HepG2 (cell line): ENCODE measurements around the gene STIP1. TPM values are rescaled to one million over a fixed set of nuclear protein-coding genes. Genes with fewer than 3 reads are reported as not detected.

Source experiments
- ATAC-seq: fragments of 200-7000 bp; cut with Tn5 transposase; 3 replicates; pipeline ENCODE4 v1.9.1; 2020; ENCODE audit warnings: mild to moderate bottlenecking, moderate library complexity
- BruUV-seq: library from RNA; stranded (reverse); fragments of 400-500 nt; replicated peaks from 2 replicates; lab custom pipeline; 2021; lab: Mats Ljungman, UMichigan
- CTCF ChIA-PET: fragments of 300-600 bp; formaldehyde crosslinking; extraction: SDS; loops from one replicate; lab custom pipeline; 2021; ENCODE audit warnings: low total read pairs, inconsistent platforms, low intra/inter-chr PET ratio; lab: Yijun Ruan, JAX
- POLR2A ChIA-PET: fragments of 350-600 bp; sonication (Branson Sonifier 250); formaldehyde crosslinking; loops from one replicate; lab custom pipeline; 2020; ENCODE audit warnings: antibody characterized with exemption, inconsistent platforms; lab: Yijun Ruan, JAX
- DNase-seq: peaks from one replicate; pipeline ENCODE4 v3.0.0-alpha.2; 2015; ENCODE audit warnings: low spot score
- FAIRE-seq: peaks from 3 replicates; lab custom pipeline; 2011; peaks lifted over from hg19 to GRCh38; lab: Jason Lieb, UNC
- H2AFZ ChIP-seq: one replicate; pipeline ENCODE4 v1.6.1; 2011; ENCODE audit warnings: low read length, inconsistent platforms
- H3K27ac ChIP-seq: fragments of 300-600 bp; 3 replicates; pipeline ENCODE4 v1.8.0; 2011; ENCODE audit warnings: mixed run types, mild to moderate bottlenecking, mixed read lengths, low read length, inconsistent platforms; ENCODE audit not compliant: insufficient read depth; ENCODE audit errors: extremely low read length
- H3K27me3 ChIP-seq, 2 experiments: fragments of 200-600 bp in 1 of 2; 2 replicates in 1 of 2; 3 replicates in 1 of 2; pipeline versions ENCODE4 v1.6.0 to v1.8.0; 2011; ENCODE audit warnings: low read length in 2 of 2, mild to moderate bottlenecking in 2 of 2, moderate library complexity in 2 of 2, inconsistent platforms in 1 of 2; ENCODE audit not compliant: insufficient read depth in 2 of 2, control insufficient read depth in 1 of 2
- H3K36me3 ChIP-seq, 2 experiments: fragments of 200-600 bp in 1 of 2; replicated peaks in 1 of 2; 2 replicates in 1 of 2; 3 replicates in 1 of 2; pipeline versions ENCODE4 v1.5.1 to v1.8.0; 2011; ENCODE audit warnings: low read length in 2 of 2, inconsistent platforms in 1 of 2; ENCODE audit not compliant: insufficient read depth in 2 of 2, control insufficient read depth in 1 of 2
- H3K4me1 ChIP-seq: 2 replicates; pipeline ENCODE4 v1.5.1; 2012; ENCODE audit warnings: low read length, inconsistent platforms; ENCODE audit not compliant: insufficient read depth
- H3K4me2 ChIP-seq: 2 replicates; pipeline ENCODE4 v1.6.0; 2011; ENCODE audit warnings: low read depth, low read length, inconsistent platforms
- H3K4me3 ChIP-seq, 3 experiments: fragments of 200-600 bp in 1 of 3; sonication (generic), shearing (Covaris generic) in 1 of 3; replicated peaks in 1 of 3; 2 replicates each; pipeline ENCODE4 v1.5.1; 2011 to 2016; ENCODE audit warnings: low read length in 3 of 3, inconsistent platforms in 2 of 3, low read depth in 2 of 3, mild to moderate bottlenecking in 2 of 3, control low read depth in 1 of 3, mixed read lengths in 1 of 3; ENCODE audit not compliant: insufficient read depth in 1 of 3
- H3K79me2 ChIP-seq: one replicate; pipeline ENCODE4 v1.6.1; 2011; ENCODE audit warnings: low read length, inconsistent platforms; ENCODE audit not compliant: insufficient read depth
- H3K9ac ChIP-seq: 2 replicates; pipeline ENCODE4 v1.6.0; 2011; ENCODE audit warnings: mild to moderate bottlenecking, low read depth, low read length, inconsistent platforms; ENCODE audit not compliant: insufficient read depth
- H3K9me3 ChIP-seq: 2 replicates; pipeline ENCODE4 v1.5.1; 2012; ENCODE audit warnings: mild to moderate bottlenecking, low read length
- H4K20me1 ChIP-seq: 2 replicates; pipeline ENCODE4 v1.6.0; 2011; ENCODE audit warnings: inconsistent platforms, mild to moderate bottlenecking, low read length, moderate library complexity; ENCODE audit not compliant: insufficient read depth
- BATF2 ChIP-seq: sonication (generic); formaldehyde crosslinking; IDR thresholded peaks from 2 replicates; pipeline ENCODE4 v1.8.0; 2022; ENCODE audit warnings: mild to moderate bottlenecking, missing genetic modification reagents, moderate library complexity
- FUBP1 ChIP-seq: sonication (generic); formaldehyde crosslinking; IDR thresholded peaks from 2 replicates; pipeline ENCODE4 v1.5.1; 2020; ENCODE audit warnings: missing genetic modification reagents, mild to moderate bottlenecking, borderline replicate concordance
- LCORL ChIP-seq, 2 experiments: fragments of 450-650 bp in 1 of 2; sonication (generic) in 1 of 2; formaldehyde crosslinking in 1 of 2; IDR thresholded peaks; 2 replicates each; pipeline versions ENCODE4 v1.5.0 to v1.6.1; 2017 to 2020; ENCODE audit warnings: antibody characterized with exemption in 1 of 2, missing genetic modification reagents in 1 of 2
- MBNL3 ChIP-seq: fragments of 250-450 bp; sonication (Bioruptor Pico); conservative IDR thresholded peaks from 2 replicates; pipeline ENCODE4 v1.8.0; 2022; ENCODE audit warnings: mild to moderate bottlenecking, inconsistent platforms
- SAFB2 ChIP-seq: sonication (generic); formaldehyde crosslinking; IDR thresholded peaks from 2 replicates; pipeline ENCODE4 v1.5.1; 2020; ENCODE audit warnings: missing genetic modification reagents, low read depth, mild to moderate bottlenecking, borderline replicate concordance
- SMARCC2 ChIP-seq: fragments of 450-650 bp; IDR thresholded peaks from 2 replicates; pipeline ENCODE4 v1.6.1; 2017; ENCODE audit warnings: antibody characterized with exemption, mild to moderate bottlenecking
- THAP7 ChIP-seq: sonication (generic); formaldehyde crosslinking; IDR thresholded peaks from 2 replicates; pipeline ENCODE4 v1.8.1; 2023; ENCODE audit warnings: mild to moderate bottlenecking, missing genetic modification reagents
- XBP1 ChIP-seq: sonication (generic); formaldehyde crosslinking; IDR thresholded peaks from 2 replicates; pipeline ENCODE4 v1.5.0; 2020; ENCODE audit warnings: missing genetic modification reagents
- ZNF580 ChIP-seq: IDR thresholded peaks from 2 replicates; pipeline ENCODE4 v1.6.1; 2016; ENCODE audit warnings: low read depth, borderline replicate concordance
- WGBS: methylation state at CpG from one replicate; pipeline ENCODE4 v1.1.6; 2017; ENCODE audit warnings: low lambda C conversion rate; 5-methylcytosine and 5-hydroxymethylcytosine counted together
- in situ Hi-C: cut with HindIII; loops from 2 replicates; pipeline ENCODE4 v1.10.0; 2017; ENCODE audit warnings: low pct_unique_long_range_greater_than_20kb; ENCODE audit not compliant: extremely low pct_ligation_motif_present
- intact Hi-C: fragments of 100-400 bp; cut with micrococcal nuclease; formaldehyde crosslinking; loops from one replicate; pipeline ENCODE4 v1.10.0; 2022; ENCODE audit not compliant: unreplicated experiment
- polyA plus RNA-seq, 8 experiments: library from polyadenylated mRNA; depleted of rRNA in 3 of 8; stranded (reverse) in 7 of 8; unstranded in 1 of 8; fragments of >200 nt; fragmentation: Illumina TruSeq in 4 of 8; extraction: Trizol in 4 of 8; gene quantifications; 2 replicates each; pipeline versions ENCODE4 v1.2.1 to v1.2.3, GENCODE V29; 2011 to 2016; ENCODE audit warnings: low read depth in 4 of 8, missing spikeins in 1 of 8, mixed read lengths in 1 of 8; ENCODE audit not compliant: insufficient read depth in 1 of 8
- total RNA-seq, 5 experiments: library from RNA; depleted of rRNA; stranded (reverse); fragments of >200 nt; fragmentation: Illumina TruSeq; extraction: Trizol; gene quantifications; 2 replicates each; pipeline ENCODE4 v1.2.3, GENCODE V29; 2016; ENCODE audit warnings: low read depth in 1 of 5

The STIP1 gene
- total and polyA plus RNA-seq, 2 of the 13 experiments (the other 11 are each of a cell fraction or from before 2014, with no cell fraction given): 81.1 to 217 TPM

- POLR2A ChIA-PET: no interaction called here
- H3K36me3 ChIP-seq: peaks cover 10 to 29% of the 10 kb centered on the region in 2 experiments; a peak in 4 of 5 replicates
- DNase-seq (no peak), FAIRE-seq (no peak), ATAC-seq (no peak)
- H3K9ac ChIP-seq: no peak overlapping the region
- in situ Hi-C loops (no loop called here), intact Hi-C loops (loop anchor here (10.0 kb wide), 1 partner anchor 316 kb away; the partner anchor contains the start of gene MARK2)
- no peak overlapping the region for H2AFZ ChIP-seq
- CTCF ChIA-PET: no interaction called here
- BruUV-seq: no TSS peak
- peaks cover 27% of the 10 kb centered on the region for H3K4me1 ChIP-seq
- no peaks in the 10 kb centered on the region for H3K27me3 ChIP-seq
- 94% methylated on average over 7 of the region's 24 CpGs for WGBS
- no peak overlapping the region for H3K4me2 ChIP-seq
- H3K9me3 ChIP-seq: no peaks in the 10 kb centered on the region
- no peaks in the 10 kb centered on the region for H3K79me2 ChIP-seq
- no peak overlapping the region for H3K4me3 ChIP-seq
- TF ChIP-seq SAFB2 (CRISPR knock-in tag) (no peak), THAP7 (CRISPR knock-in tag) (no peak), ZNF580 (CRISPR knock-in tag) (no peak), MBNL3 (CRISPR knock-in tag) (no peak), FUBP1 (CRISPR knock-in tag) (no peak), BATF2 (no peak), SMARCC2 (no peak), LCORL (IDR thresholded peaks at IDR 0.05) (no peak), LCORL (CRISPR knock-in tag; IDR thresholded peaks at IDR 0.05) (no peak), XBP1 (CRISPR knock-in tag) (no peak)
- peaks cover 28% of the 10 kb centered on the region; the same call in 1 of the 2 replicates for H4K20me1 ChIP-seq
- H3K27ac ChIP-seq: no peak overlapping the region
These were observed 35.3 kb upstream of the STIP1 start for GRCh38 chr11:64150481-64151239.
